H9 (cell line): ENCODE data around the gene XXYLT1. TPM values are rescaled to one million over a fixed set of nuclear protein-coding genes. Genes with fewer than 3 reads are reported as not detected.

ENCODE experiments used
- DNase-seq: peaks from one replicate; pipeline ENCODE4 v3.0.0-alpha.2; 2017
- H2AFZ ChIP-seq: one replicate; pipeline ENCODE4 v1.6.1; 2013; ENCODE audit warnings: mild to moderate bottlenecking, low read length, control low read depth, moderate library complexity
- H2AK5ac ChIP-seq: 2 replicates; pipeline ENCODE4 v1.6.1; 2013; ENCODE audit warnings: low read length, control low read depth, mixed read lengths; ENCODE audit not compliant: insufficient read length
- H2BK120ac ChIP-seq: one replicate; pipeline ENCODE4 v1.6.1; 2013; ENCODE audit warnings: low read depth, mild to moderate bottlenecking, low read length, control low read depth, inconsistent platforms; ENCODE audit not compliant: poor library complexity, severe bottlenecking
- H2BK12ac ChIP-seq: 2 replicates; pipeline ENCODE4 v1.6.1; 2013; ENCODE audit warnings: low read length, control low read depth, mixed read lengths, low read depth; ENCODE audit not compliant: insufficient read length
- H2BK15ac ChIP-seq: 2 replicates; pipeline ENCODE4 v1.6.1; 2013; ENCODE audit warnings: low read depth, low read length, control low read depth
- H2BK20ac ChIP-seq: one replicate; pipeline ENCODE4 v1.6.1; 2013; ENCODE audit warnings: low read depth, mild to moderate bottlenecking, low read length, control low read depth, inconsistent platforms; ENCODE audit not compliant: poor library complexity, severe bottlenecking
- H2BK5ac ChIP-seq: 2 replicates; pipeline ENCODE4 v1.6.1; 2013; ENCODE audit warnings: low read length, control low read depth, mixed read lengths; ENCODE audit not compliant: insufficient read length
- H3K14ac ChIP-seq: 2 replicates; pipeline ENCODE4 v1.6.1; 2013; ENCODE audit warnings: low read length, control low read depth; ENCODE audit not compliant: insufficient read depth
- H3K18ac ChIP-seq: 2 replicates; pipeline ENCODE4 v1.6.1; 2013; ENCODE audit warnings: low read depth, mild to moderate bottlenecking, mixed read lengths, low read length, control low read depth; ENCODE audit not compliant: insufficient read length
- H3K23ac ChIP-seq: 2 replicates; pipeline ENCODE4 v1.6.1; 2013; ENCODE audit warnings: low read length, control low read depth, mixed read lengths, low read depth; ENCODE audit not compliant: insufficient read length
- H3K23me2 ChIP-seq: 2 replicates; pipeline ENCODE4 v1.6.1; 2013; ENCODE audit warnings: low read depth, mild to moderate bottlenecking, mixed read lengths, low read length, control low read depth; ENCODE audit not compliant: insufficient read length, poor library complexity, severe bottlenecking
- H3K27ac ChIP-seq: 2 replicates; pipeline ENCODE4 v1.5.1; 2013; ENCODE audit warnings: low read length, control low read depth, mixed read lengths, low read depth; ENCODE audit not compliant: insufficient read length
- H3K27me3 ChIP-seq: 2 replicates; pipeline ENCODE4 v1.6.1; 2013; ENCODE audit warnings: low read length, control low read depth, inconsistent platforms; ENCODE audit not compliant: insufficient read depth
- H3K4ac ChIP-seq: 2 replicates; pipeline ENCODE4 v1.6.1; 2013; ENCODE audit warnings: low read depth, mild to moderate bottlenecking, control low read depth, inconsistent platforms, low read length, moderate library complexity
- H3K4me1 ChIP-seq: 2 replicates; pipeline ENCODE4 v1.6.1; 2013; ENCODE audit warnings: low read length, control low read depth, inconsistent platforms; ENCODE audit not compliant: insufficient read depth
- H3K4me2 ChIP-seq: 2 replicates; pipeline ENCODE4 v1.6.1; 2013; ENCODE audit warnings: low read length, control low read depth, mixed read lengths; ENCODE audit not compliant: insufficient read length, insufficient read depth
- H3K56ac ChIP-seq: 2 replicates; pipeline ENCODE4 v1.6.1; 2013; ENCODE audit warnings: low read depth, mild to moderate bottlenecking, mixed read lengths, low read length, control low read depth; ENCODE audit not compliant: insufficient read length
- H3K79me1 ChIP-seq: 2 replicates; pipeline ENCODE4 v1.6.1; 2013; ENCODE audit warnings: low read depth, mild to moderate bottlenecking, moderate library complexity, low read length, control low read depth, inconsistent platforms; ENCODE audit not compliant: insufficient read depth, poor library complexity, severe bottlenecking
- H3K79me2 ChIP-seq: 2 replicates; pipeline ENCODE4 v1.6.1; 2013; ENCODE audit warnings: low read length, control low read depth, inconsistent platforms; ENCODE audit not compliant: insufficient read depth
- H3K9ac ChIP-seq: 2 replicates; pipeline ENCODE4 v1.6.1; 2013; ENCODE audit warnings: low read length, control low read depth, mixed read lengths; ENCODE audit not compliant: insufficient read length; ENCODE audit errors: extremely low read depth
- H3K9me3 ChIP-seq: one replicate; pipeline ENCODE4 v1.6.1; 2013; ENCODE audit warnings: low read depth, low read length, inconsistent platforms; ENCODE audit not compliant: control insufficient read depth
- H3T11ph ChIP-seq: one replicate; pipeline ENCODE4 v1.6.1; 2013; ENCODE audit warnings: mild to moderate bottlenecking, low read length, control low read depth, inconsistent platforms
- H4K20me1 ChIP-seq: one replicate; pipeline ENCODE4 v1.6.1; 2013; ENCODE audit not compliant: control insufficient read depth, insufficient read length, insufficient read depth
- H4K5ac ChIP-seq: 2 replicates; pipeline ENCODE4 v1.6.1; 2013; ENCODE audit warnings: low read depth, mild to moderate bottlenecking, mixed read lengths, low read length, control low read depth; ENCODE audit not compliant: insufficient read length
- H4K8ac ChIP-seq: replicated peaks from 2 replicates; pipeline ENCODE4 v1.6.1; 2013; ENCODE audit warnings: low read length, control low read depth, mixed read lengths, low read depth; ENCODE audit not compliant: insufficient read length
- H4K91ac ChIP-seq: 2 replicates; pipeline ENCODE4 v1.6.1; 2013; ENCODE audit warnings: low read depth, mild to moderate bottlenecking, moderate library complexity, mixed read lengths, low read length, control low read depth; ENCODE audit not compliant: insufficient read length
- H3K27ac Mint-ChIP-seq, 3 experiments: 2 replicates in 2 of 3; 3 replicates in 1 of 3; pipeline ENCODE4 v1.8.0; 2020 to 2021; ENCODE audit warnings: mixed read lengths in 3 of 3, mild to moderate bottlenecking in 1 of 3, moderate library complexity in 1 of 3
- H3K27me3 Mint-ChIP-seq: 2 replicates; pipeline ENCODE4 v1.8.0; 2021; ENCODE audit warnings: low read depth, mild to moderate bottlenecking, moderate library complexity, mixed read lengths
- H3K36me3 Mint-ChIP-seq, 3 experiments: 2 replicates in 2 of 3; 3 replicates in 1 of 3; pipeline ENCODE4 v1.8.0; 2020 to 2021; ENCODE audit warnings: low read depth in 3 of 3, mixed read lengths in 3 of 3; ENCODE audit not compliant: insufficient read depth in 1 of 3
- H3K4me1 Mint-ChIP-seq, 2 experiments: 2 replicates each; pipeline ENCODE4 v1.8.0; 2020; ENCODE audit warnings: mixed read lengths in 2 of 2
- H3K4me3 Mint-ChIP-seq, 2 experiments: 2 replicates in 1 of 2; 3 replicates in 1 of 2; pipeline ENCODE4 v1.8.0; 2020 to 2021; ENCODE audit warnings: mild to moderate bottlenecking in 2 of 2, mixed read lengths in 2 of 2, moderate library complexity in 1 of 2
- H3K9me3 Mint-ChIP-seq, 2 experiments: 2 replicates in 1 of 2; 3 replicates in 1 of 2; pipeline ENCODE4 v1.8.0; 2020; ENCODE audit warnings: mild to moderate bottlenecking in 2 of 2, mixed read lengths in 2 of 2, moderate library complexity in 1 of 2
- CTCF ChIP-seq: fragments of 200-600 bp; sonication (generic); conservative IDR thresholded peaks from 3 replicates; pipeline ENCODE4 v1.8.0; 2021; ENCODE audit warnings: antibody characterized with exemption, mild to moderate bottlenecking
- WGBS: extraction: QIAGEN DNeasy Blood & Tissue Kit; methylation state at CpG from one replicate; pipeline ENCODE4 v1.1.7; 2013; ENCODE audit warnings: missing lambda C conversion rate, low lambda C conversion rate, mixed read lengths; ENCODE audit not compliant: insufficient read length; ENCODE audit errors: extremely low coverage; 5-methylcytosine and 5-hydroxymethylcytosine counted together
- total RNA-seq: library from RNA; stranded (reverse); gene quantifications from 2 replicates; pipeline ENCODE4 v1.2.1, GENCODE V29; 2021

XXYLT1 gene
- total RNA-seq, 1 experiment from 2014 or later: 22.7 TPM

- H3K4ac ChIP-seq: no peak overlapping the region
- no peak overlapping the region for H4K91ac ChIP-seq
- peaks cover 12% of the 10 kb centered on the region; the same call in 1 of the 2 replicates for H3K79me2 ChIP-seq
- no peaks in the 10 kb centered on the region for H3K9me3 ChIP-seq
- Mint-ChIP-seq H3K9me3 (no peaks in the 10 kb centered on the region), H3K4me1 (peaks cover 24 to 33% of the 10 kb centered on the region in 2 experiments), H3K36me3 (peaks cover 7 to 20% (median 19%) of the 10 kb centered on the region in 3 experiments), H3K27ac (no peak overlapping the region), H3K27me3 (no peaks in the 10 kb centered on the region; the same call in 1 of the 2 replicates), H3K4me3 (no peak overlapping the region)
- TF ChIP-seq CTCF: no peak
- no peaks in the 10 kb centered on the region for H4K20me1 ChIP-seq
- no peak overlapping the region for H2BK12ac ChIP-seq
- no peaks in the 10 kb centered on the region for H3K27me3 ChIP-seq
- no peak overlapping the region for H3K9ac ChIP-seq
- H2BK5ac ChIP-seq: no peak overlapping the region
- no peak overlapping the region for H3T11ph ChIP-seq
- no peak overlapping the region for H3K18ac ChIP-seq
- DNase-seq: no peak
- peaks cover 9% of the 10 kb centered on the region for H3K23me2 ChIP-seq
- no peak overlapping the region for H2BK20ac ChIP-seq
- H2BK15ac ChIP-seq: no peak overlapping the region
- no peak overlapping the region for H4K8ac ChIP-seq
- no peak overlapping the region for H3K23ac ChIP-seq
- no peak overlapping the region for H3K14ac ChIP-seq
- H4K5ac ChIP-seq: no peak overlapping the region
- H2AFZ ChIP-seq: no peak overlapping the region
- no peak overlapping the region for H3K27ac ChIP-seq
- H2AK5ac ChIP-seq: no peak overlapping the region
- no peak overlapping the region for H3K4me2 ChIP-seq
- WGBS: no CpG with 5 or more reads among the region's 2 CpGs
- no peak overlapping the region for H2BK120ac ChIP-seq
- H3K56ac ChIP-seq: no peak overlapping the region
- H3K4me1 ChIP-seq: peaks cover 6% of the 10 kb centered on the region
- H3K79me1 ChIP-seq: peaks cover 3% of the 10 kb centered on the region
These were observed 9.0 kb downstream of the XXYLT1 start for GRCh38 chr3:195261925-195262324.
